ENCODE data around the gene RPS16.

DNA sequence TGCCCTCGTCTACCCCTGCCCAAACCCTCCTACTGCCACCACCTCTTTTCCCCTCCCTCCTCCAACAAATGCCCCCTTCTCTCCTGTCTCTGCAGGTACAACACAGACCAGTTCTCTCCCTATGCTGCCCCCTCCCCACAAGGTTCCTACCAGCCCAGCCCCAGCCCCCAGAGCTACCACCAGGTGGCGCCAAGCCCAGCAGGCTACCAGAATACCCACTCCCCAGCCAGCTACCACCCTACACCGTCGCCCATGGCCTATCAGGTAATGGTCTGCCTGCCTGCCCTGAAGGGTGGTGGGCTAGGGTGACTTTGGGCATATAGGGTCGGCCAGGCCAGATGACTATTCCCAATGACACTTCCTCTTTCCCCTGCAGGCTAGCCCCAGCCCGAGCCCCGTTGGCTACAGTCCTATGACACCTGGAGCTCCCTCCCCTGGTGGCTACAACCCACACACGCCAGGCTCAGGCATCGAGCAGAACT, 38.4 kb upstream of the RPS16 start:
- TF ChIP-seq, protein P1, sequence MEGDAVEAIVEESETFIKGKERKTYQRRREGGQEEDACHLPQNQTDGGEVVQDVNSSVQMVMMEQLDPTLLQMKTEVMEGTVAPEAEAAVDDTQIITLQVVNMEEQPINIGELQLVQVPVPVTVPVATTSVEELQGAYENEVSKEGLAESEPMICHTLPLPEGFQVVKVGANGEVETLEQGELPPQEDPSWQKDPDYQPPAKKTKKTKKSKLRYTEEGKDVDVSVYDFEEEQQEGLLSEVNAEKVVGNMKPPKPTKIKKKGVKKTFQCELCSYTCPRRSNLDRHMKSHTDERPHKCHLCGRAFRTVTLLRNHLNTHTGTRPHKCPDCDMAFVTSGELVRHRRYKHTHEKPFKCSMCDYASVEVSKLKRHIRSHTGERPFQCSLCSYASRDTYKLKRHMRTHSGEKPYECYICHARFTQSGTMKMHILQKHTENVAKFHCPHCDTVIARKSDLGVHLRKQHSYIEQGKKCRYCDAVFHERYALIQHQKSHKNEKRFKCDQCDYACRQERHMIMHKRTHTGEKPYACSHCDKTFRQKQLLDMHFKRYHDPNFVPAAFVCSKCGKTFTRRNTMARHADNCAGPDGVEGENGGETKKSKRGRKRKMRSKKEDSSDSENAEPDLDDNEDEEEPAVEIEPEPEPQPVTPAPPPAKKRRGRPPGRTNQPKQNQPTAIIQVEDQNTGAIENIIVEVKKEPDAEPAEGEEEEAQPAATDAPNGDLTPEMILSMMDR (IDR thresholded peaks at IDR 0.05): peak; percentile 57 to 82 (median 66)
- TF ChIP-seq POLR2A (IDR thresholded peaks at IDR 0.05): no peak
